Mesenchymal stem cell (in vitro differentiated cells and primary cell): ENCODE data around the gene HMGN3.
A peak's percentile ranks its signal among the peaks of the same experiment; 100 is the strongest.

ENCODE experiments used
- DNase-seq: peaks from one replicate; pipeline ENCODE4 v3.0.0-alpha.2; 2013
- H2AFZ ChIP-seq: one replicate; pipeline ENCODE4 v1.6.1; 2013; ENCODE audit warnings: low read depth, mild to moderate bottlenecking, control low read depth, inconsistent platforms, low read length, moderate library complexity
- H2AK5ac ChIP-seq: 2 replicates; pipeline ENCODE4 v1.6.1; 2013; ENCODE audit warnings: low read length, moderate library complexity, mild to moderate bottlenecking, inconsistent platforms; ENCODE audit not compliant: severe bottlenecking
- H2BK120ac ChIP-seq: one replicate; pipeline ENCODE4 v1.6.1; 2013; ENCODE audit warnings: low read depth, mild to moderate bottlenecking, inconsistent platforms, low read length, moderate library complexity
- H2BK12ac ChIP-seq, 2 experiments: one replicate each; pipeline ENCODE4 v1.6.1; 2013; ENCODE audit warnings: inconsistent platforms in 2 of 2, low read length in 2 of 2, mild to moderate bottlenecking in 2 of 2, moderate library complexity in 2 of 2, control low read depth in 1 of 2
- H2BK15ac ChIP-seq: one replicate; pipeline ENCODE4 v1.6.1; 2013; ENCODE audit warnings: mild to moderate bottlenecking, low read depth, inconsistent platforms; ENCODE audit not compliant: poor library complexity, severe bottlenecking
- H2BK5ac ChIP-seq: 2 replicates; pipeline ENCODE4 v1.6.1; 2013; ENCODE audit warnings: low read depth, mild to moderate bottlenecking, low read length, control low read depth, inconsistent platforms; ENCODE audit not compliant: poor library complexity, severe bottlenecking
- H3K14ac ChIP-seq, 2 experiments: one replicate each; pipeline ENCODE4 v1.6.1; 2013; ENCODE audit warnings: inconsistent platforms in 2 of 2, low read length in 2 of 2, control low read depth in 1 of 2, mild to moderate bottlenecking in 1 of 2, moderate library complexity in 1 of 2
- H3K18ac ChIP-seq, 2 experiments: one replicate each; pipeline ENCODE4 v1.6.1; 2013; ENCODE audit warnings: inconsistent platforms in 2 of 2, low read length in 2 of 2, control low read depth in 1 of 2, low read depth in 1 of 2, mild to moderate bottlenecking in 1 of 2
- H3K23ac ChIP-seq, 2 experiments: one replicate each; pipeline ENCODE4 v1.6.1; 2013; ENCODE audit warnings: inconsistent platforms in 2 of 2, low read length in 2 of 2, mild to moderate bottlenecking in 2 of 2, moderate library complexity in 2 of 2, control low read depth in 1 of 2
- H3K27ac ChIP-seq: 2 replicates; pipeline ENCODE4 v1.5.1; 2013; ENCODE audit warnings: mild to moderate bottlenecking, moderate library complexity, low read length, control low read depth, inconsistent platforms; ENCODE audit not compliant: poor library complexity, severe bottlenecking
- H3K27me3 ChIP-seq, 2 experiments: 2 replicates each; pipeline versions ENCODE4 v1.6.1 to v1.7.0; 2013; ENCODE audit warnings: low read length in 2 of 2, mild to moderate bottlenecking in 2 of 2, moderate library complexity in 2 of 2, control low read depth in 1 of 2, inconsistent platforms in 1 of 2; ENCODE audit not compliant: control insufficient read depth in 1 of 2, insufficient read depth in 1 of 2
- H3K36me3 ChIP-seq, 2 experiments: 2 replicates each; pipeline versions ENCODE4 v1.6.1 to v1.7.0; 2013; ENCODE audit warnings: low read length in 2 of 2, control low read depth in 1 of 2, inconsistent platforms in 1 of 2, low read depth in 1 of 2, mild to moderate bottlenecking in 1 of 2; ENCODE audit not compliant: insufficient read depth in 2 of 2, control insufficient read depth in 1 of 2
- H3K4ac ChIP-seq, 2 experiments: one replicate each; pipeline ENCODE4 v1.6.1; 2013; ENCODE audit warnings: inconsistent platforms in 2 of 2, low read length in 2 of 2, mild to moderate bottlenecking in 2 of 2, moderate library complexity in 2 of 2, control low read depth in 1 of 2, low read depth in 1 of 2
- H3K4me1 ChIP-seq: 2 replicates; pipeline ENCODE4 v1.6.1; 2013; ENCODE audit warnings: low read depth, low read length, control low read depth; ENCODE audit not compliant: control insufficient read depth, insufficient read depth
- H3K4me2 ChIP-seq: 2 replicates; pipeline ENCODE4 v1.6.1; 2013; ENCODE audit warnings: low read length, mild to moderate bottlenecking, inconsistent platforms; ENCODE audit not compliant: poor library complexity, severe bottlenecking
- H3K4me3 ChIP-seq, 2 experiments: 2 replicates each; pipeline versions ENCODE4 v1.5.1 to v1.7.0; 2013; ENCODE audit warnings: low read length in 2 of 2, mild to moderate bottlenecking in 2 of 2, control low read depth in 1 of 2, low read depth in 1 of 2; ENCODE audit not compliant: insufficient read depth in 1 of 2
- H3K79me1 ChIP-seq: replicated peaks from 2 replicates; pipeline ENCODE4 v1.6.1; 2013; ENCODE audit warnings: mild to moderate bottlenecking, control low read depth, low read length, inconsistent platforms; ENCODE audit not compliant: poor library complexity, severe bottlenecking
- H3K9ac ChIP-seq: 2 replicates; pipeline ENCODE4 v1.7.0; 2013; ENCODE audit warnings: mild to moderate bottlenecking, low read length, moderate library complexity
- H3K9me3 ChIP-seq: 2 replicates; pipeline ENCODE4 v1.7.0; 2013; ENCODE audit warnings: mild to moderate bottlenecking, low read length; ENCODE audit not compliant: control insufficient read depth
- H4K8ac ChIP-seq: one replicate; pipeline ENCODE4 v1.6.1; 2013; ENCODE audit warnings: inconsistent platforms, mild to moderate bottlenecking, low read length, moderate library complexity
- H4K91ac ChIP-seq: one replicate; pipeline ENCODE4 v1.6.1; 2013; ENCODE audit warnings: mild to moderate bottlenecking, low read length, inconsistent platforms
- WGBS: methylation state at CpG from one replicate; pipeline ENCODE4 v1.1.7; 2013; ENCODE audit warnings: mixed read lengths; 5-methylcytosine and 5-hydroxymethylcytosine counted together

Gene HMGN3

GRCh38 chr6:79158856-79159516 lies 75.5 kb downstream of the HMGN3 start:
- Histone ChIP-seq H3K23ac (no peak overlapping the region), H3K18ac (no peak overlapping the region), H3K27me3 (no peaks in the 10 kb centered on the region), H3K4ac (no peak overlapping the region), H3K27ac (peak overlapping the region; percentile 95), H3K36me3 (no peaks in the 10 kb centered on the region), H3K79me1 (no peaks in the 10 kb centered on the region), H3K4me3 (no peak overlapping the region), H2BK15ac (no peak overlapping the region), H3K4me2 (peak overlapping the region; percentile 39), H3K9ac (no peak overlapping the region), H3K9me3 (no peaks in the 10 kb centered on the region), H2BK120ac (no peak overlapping the region), H2AK5ac (no peak overlapping the region), H4K8ac (no peak overlapping the region), H4K91ac (no peak overlapping the region), H2AFZ (no peak overlapping the region), H2BK12ac (no peak overlapping the region), H3K14ac (no peak overlapping the region), H3K4me1 (peaks cover 4% of the 10 kb centered on the region), H2BK5ac (peak overlapping the region; percentile 66)
- 90% methylated on average over 5 of the region's 5 CpGs for whole genome bisulfite sequencing
- no peak for DNase-seq

GRCh38 chr6:79157961-79158644 lies 76.4 kb downstream of the HMGN3 start:
- no peak overlapping the region for H2AFZ ChIP-seq
- H2BK5ac ChIP-seq, result peak overlapping the region; percentile 48
- H2BK15ac ChIP-seq, result no peak overlapping the region
- no peak for DNase-seq
- no peak overlapping the region for H4K91ac ChIP-seq
- H3K4me3 ChIP-seq, result no peak overlapping the region
- H4K8ac ChIP-seq, result no peak overlapping the region
- no peaks in the 10 kb centered on the region for H3K27me3 ChIP-seq
- no peak overlapping the region for H3K9ac ChIP-seq
- H3K9me3 ChIP-seq, result no peaks in the 10 kb centered on the region
- no peak overlapping the region for H3K23ac ChIP-seq
- H2AK5ac ChIP-seq, result no peak overlapping the region
- WGBS, result 82% methylated on average over 3 of the region's 3 CpGs
- H3K4me1 ChIP-seq, result peaks cover 4% of the 10 kb centered on the region
- no peak overlapping the region for H3K4me2 ChIP-seq
- no peak overlapping the region for H2BK12ac ChIP-seq
- no peaks in the 10 kb centered on the region for H3K79me1 ChIP-seq
- no peak overlapping the region for H3K4ac ChIP-seq
- H3K14ac ChIP-seq, result no peak overlapping the region
- no peak overlapping the region for H3K18ac ChIP-seq
- H3K36me3 ChIP-seq, result no peaks in the 10 kb centered on the region
- H3K27ac ChIP-seq, result peak overlapping the region; percentile 91
- no peak overlapping the region for H2BK120ac ChIP-seq

- H2BK12ac ChIP-seq, result no peak overlapping the region
- no peaks in the 10 kb centered on the region for H3K79me1 ChIP-seq
- H3K9me3 ChIP-seq, result no peaks in the 10 kb centered on the region
- H3K27ac ChIP-seq, result no peak overlapping the region
- 22% methylated on average over 5 of the region's 5 CpGs for WGBS
- no peak for DNase-seq
- H3K9ac ChIP-seq, result no peak overlapping the region
- peak overlapping the region in 1 of 2 experiments; percentile 59 for H3K18ac ChIP-seq
- no peak overlapping the region for H3K23ac ChIP-seq
- no peak overlapping the region for H2AK5ac ChIP-seq
- peak overlapping the region; percentile 79 for H4K8ac ChIP-seq
- H3K4me1 ChIP-seq, result peaks cover 3% of the 10 kb centered on the region
- no peak overlapping the region for H2BK120ac ChIP-seq
- no peak overlapping the region for H3K4ac ChIP-seq
- H2BK15ac ChIP-seq, result no peak overlapping the region
- H2BK5ac ChIP-seq, result no peak overlapping the region
- peak overlapping the region; percentile 29 for H2AFZ ChIP-seq
- peak overlapping the region in 1 of 2 experiments; percentile 79 for H3K14ac ChIP-seq
- no peaks in the 10 kb centered on the region for H3K36me3 ChIP-seq
- no peak overlapping the region for H3K4me2 ChIP-seq
- no peak overlapping the region for H3K4me3 ChIP-seq
- H4K91ac ChIP-seq, result no peak overlapping the region
- no peaks in the 10 kb centered on the region for H3K27me3 ChIP-seq
These were observed 82.2 kb downstream of the HMGN3 start for GRCh38 chr6:79152269-79152737.
